Measurements from ENCODE around the gene GPR153.

GRCh38 chr1:6260961-6261614 lies at the start of gene GPR153:
- no peak for TF ChIP-seq CTCF (IDR thresholded peaks at IDR 0.05)
- no peak for TF ChIP-seq POLR2A (IDR thresholded peaks at IDR 0.05)
